PC-9 (cell line): ENCODE measurements around the gene NUP188. TPM values are rescaled to one million over a fixed set of nuclear protein-coding genes. Genes with fewer than 3 reads are reported as not detected.

ENCODE experiments used
- BruUV-seq: library from RNA; stranded (reverse); fragments of 400-500 nt; replicated peaks from 2 replicates; lab custom pipeline; 2021; lab: Mats Ljungman, UMichigan
- CTCF ChIA-PET: fragments of 300-600 bp; sonication (Branson Sonifier 250); formaldehyde crosslinking; loops from one replicate; lab custom pipeline; 2022; ENCODE audit warnings: antibody characterized with exemption; lab: Charles Lee
- POLR2A ChIA-PET: fragments of 300-600 bp; sonication (Branson Sonifier 250); formaldehyde crosslinking; loops from one replicate; lab custom pipeline; 2022; ENCODE audit warnings: antibody characterized with exemption; ENCODE audit not compliant: unreplicated experiment; lab: Charles Lee
- DNase-seq, 2 experiments: peaks; one replicate each; pipeline versions ENCODE4 v3.0.0 to v3.0.0-alpha.2; 2015 to 2022; ENCODE audit warnings: mixed read lengths in 1 of 2
- H2AFZ ChIP-seq: fragments of 200-600 bp; sonication (generic); 2 replicates; pipeline ENCODE4 v1.8.1; 2017; ENCODE audit warnings: antibody characterized with exemption
- H3F3A ChIP-seq: fragments of 200-600 bp; sonication (generic); 2 replicates; pipeline ENCODE4 v1.8.1; 2017; ENCODE audit warnings: antibody characterized with exemption, mild to moderate bottlenecking, low read depth; ENCODE audit not compliant: insufficient read depth
- H3K27ac ChIP-seq: fragments of 200-600 bp; sonication (generic); 2 replicates; pipeline ENCODE4 v1.6.1; 2016; ENCODE audit warnings: mixed run types
- H3K27me3 ChIP-seq: fragments of 200-600 bp; sonication (generic); 2 replicates; pipeline ENCODE4 v1.6.1; 2016; ENCODE audit warnings: low read depth, mixed run types; ENCODE audit not compliant: insufficient read depth
- H3K36me3 ChIP-seq: fragments of 200-600 bp; sonication (generic); 2 replicates; pipeline ENCODE4 v1.6.1; 2016; ENCODE audit warnings: low read depth, mixed run types
- H3K4me1 ChIP-seq: fragments of 200-600 bp; sonication (generic); replicated peaks from 2 replicates; pipeline ENCODE4 v1.6.1; 2016; ENCODE audit warnings: mixed run types; ENCODE audit not compliant: insufficient read depth
- H3K4me2 ChIP-seq: fragments of 200-600 bp; sonication (generic); 2 replicates; pipeline ENCODE4 v1.6.1; 2017; ENCODE audit warnings: mixed run types
- H3K4me3 ChIP-seq: fragments of 200-600 bp; sonication (generic); 2 replicates; pipeline ENCODE4 v1.6.1; 2016; ENCODE audit warnings: mixed run types
- H3K79me2 ChIP-seq: fragments of 200-600 bp; sonication (generic); 2 replicates; pipeline ENCODE4 v1.6.1; 2017; ENCODE audit warnings: low read depth, mixed run types
- H3K9me2 ChIP-seq: fragments of 200-600 bp; sonication (generic); 2 replicates; pipeline ENCODE4 v1.8.1; 2017; ENCODE audit warnings: mild to moderate bottlenecking; ENCODE audit not compliant: insufficient read depth
- H3K9me3 ChIP-seq: fragments of 200-600 bp; sonication (generic); 2 replicates; pipeline ENCODE4 v1.8.1; 2016; ENCODE audit warnings: low read depth; ENCODE audit not compliant: insufficient read depth
- H4K20me1 ChIP-seq: fragments of 200-600 bp; sonication (generic); 2 replicates; pipeline ENCODE4 v1.8.1; 2017; ENCODE audit not compliant: insufficient read depth
- EZH2 ChIP-seq: fragments of 200-600 bp; sonication (generic); IDR thresholded peaks from 2 replicates; pipeline ENCODE4 v1.8.0; 2017; ENCODE audit warnings: antibody characterized with exemption, low read depth
- intact Hi-C: fragments of 100-400 bp; cut with micrococcal nuclease; formaldehyde crosslinking; loops from one replicate; pipeline ENCODE4 v1.10.0; 2022; ENCODE audit not compliant: unreplicated experiment
- total RNA-seq: library from RNA; stranded (reverse); gene quantifications from 2 replicates; pipeline ENCODE4 v1.2.3, GENCODE V29; 2021
- TF ChIP-seq, protein P1 (sequence below): fragments of 200-600 bp; sonication (generic); conservative IDR thresholded peaks from 2 replicates; pipeline ENCODE4 v1.6.1; 2017; ENCODE audit warnings: mixed run types, antibody characterized with exemption, mild to moderate bottlenecking, moderate library complexity

NUP188 gene
- total RNA-seq, 1 experiment from 2014 or later: 90.0 TPM

GRCh38 chr9:128905964-128906363 is 41.5 kb upstream of the NUP188 start:
- POLR2A ChIA-PET: no interaction called here
- peaks cover 15% of the 10 kb centered on the region; the same call in 1 of the 2 replicates for H3K36me3 ChIP-seq

DNA sequence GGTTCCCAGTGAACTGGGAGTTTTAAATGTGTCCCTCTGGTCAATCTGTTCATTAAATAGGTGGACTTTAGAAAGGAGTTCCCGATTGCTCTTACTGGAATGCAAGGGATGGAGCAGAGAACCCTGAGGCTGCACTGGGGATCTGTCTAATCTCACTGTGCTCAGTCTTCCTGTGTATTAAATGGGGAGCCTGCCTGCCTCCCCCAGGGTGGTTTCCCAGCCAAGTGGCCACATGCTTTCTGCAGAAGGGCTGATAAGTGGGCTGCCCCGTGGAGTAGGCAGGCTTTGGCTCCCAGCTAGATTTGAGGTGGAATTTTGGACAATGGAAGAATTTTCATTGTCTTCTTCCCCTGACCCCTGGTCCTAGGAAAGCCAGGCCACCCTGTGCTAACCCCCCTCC is 40.8 kb upstream of the NUP188 start:
- TF ChIP-seq, protein P1, sequence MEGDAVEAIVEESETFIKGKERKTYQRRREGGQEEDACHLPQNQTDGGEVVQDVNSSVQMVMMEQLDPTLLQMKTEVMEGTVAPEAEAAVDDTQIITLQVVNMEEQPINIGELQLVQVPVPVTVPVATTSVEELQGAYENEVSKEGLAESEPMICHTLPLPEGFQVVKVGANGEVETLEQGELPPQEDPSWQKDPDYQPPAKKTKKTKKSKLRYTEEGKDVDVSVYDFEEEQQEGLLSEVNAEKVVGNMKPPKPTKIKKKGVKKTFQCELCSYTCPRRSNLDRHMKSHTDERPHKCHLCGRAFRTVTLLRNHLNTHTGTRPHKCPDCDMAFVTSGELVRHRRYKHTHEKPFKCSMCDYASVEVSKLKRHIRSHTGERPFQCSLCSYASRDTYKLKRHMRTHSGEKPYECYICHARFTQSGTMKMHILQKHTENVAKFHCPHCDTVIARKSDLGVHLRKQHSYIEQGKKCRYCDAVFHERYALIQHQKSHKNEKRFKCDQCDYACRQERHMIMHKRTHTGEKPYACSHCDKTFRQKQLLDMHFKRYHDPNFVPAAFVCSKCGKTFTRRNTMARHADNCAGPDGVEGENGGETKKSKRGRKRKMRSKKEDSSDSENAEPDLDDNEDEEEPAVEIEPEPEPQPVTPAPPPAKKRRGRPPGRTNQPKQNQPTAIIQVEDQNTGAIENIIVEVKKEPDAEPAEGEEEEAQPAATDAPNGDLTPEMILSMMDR: no peak
- TF ChIP-seq EZH2: no peak
- POLR2A ChIA-PET: no interaction called here
- Histone ChIP-seq H3F3A (peaks cover 58% of the 10 kb centered on the region), H4K20me1 (no peaks in the 10 kb centered on the region), H3K9me3 (no peaks in the 10 kb centered on the region), H3K79me2 (peaks cover 24% of the 10 kb centered on the region), H3K9me2 (no peaks in the 10 kb centered on the region), H3K4me2 (no peak overlapping the region), H2AFZ (no peak overlapping the region), H3K27ac (no peak overlapping the region), H3K36me3 (peaks cover 15% of the 10 kb centered on the region; the same call in 1 of the 2 replicates), H3K27me3 (no peaks in the 10 kb centered on the region), H3K4me1 (peaks cover 50% of the 10 kb centered on the region), H3K4me3 (no peak overlapping the region)
- CTCF ChIA-PET: interaction anchor here (0.7 kb wide), 1 partner anchor 29 kb away, joined by 5 read pairs; no protein-coding TSS in a partner anchor
- no peak for DNase-seq
- BruUV-seq: no TSS peak
- intact Hi-C loops: no loop called here

More at GRCh38 chr9:128905964-128906363, 41.5 kb upstream of the NUP188 start:
- Histone ChIP-seq H3K4me1 (peaks cover 50% of the 10 kb centered on the region), H3K27ac (no peak overlapping the region), H3K9me2 (no peaks in the 10 kb centered on the region), H3K27me3 (no peaks in the 10 kb centered on the region), H4K20me1 (no peaks in the 10 kb centered on the region), H3K4me2 (no peak overlapping the region), H3K4me3 (no peak overlapping the region), H3F3A (peaks cover 55% of the 10 kb centered on the region), H3K9me3 (no peaks in the 10 kb centered on the region), H3K79me2 (peaks cover 25% of the 10 kb centered on the region), H2AFZ (no peak overlapping the region)
- DNase-seq: no peak
- CTCF ChIA-PET: interaction anchor here (0.7 kb wide), 1 partner anchor 28 kb away, joined by 5 read pairs; no protein-coding TSS in a partner anchor
- no TSS peak for BruUV-seq
- TF ChIP-seq EZH2: no peak
- TF ChIP-seq, protein P1: no peak
- intact Hi-C loops: no loop called here

GRCh38 chr9:128908372-128908771 is 39.1 kb upstream of the NUP188 start:
- peaks cover 15% of the 10 kb centered on the region; the same call in 1 of the 2 replicates for H3K36me3 ChIP-seq
- intact Hi-C loops: no loop called here
- POLR2A ChIA-PET: no interaction called here
- no peak overlapping the region for H2AFZ ChIP-seq
- H3K4me2 ChIP-seq: no peak overlapping the region
- no peaks in the 10 kb centered on the region for H4K20me1 ChIP-seq
- TF ChIP-seq, protein P1: no peak
- TF ChIP-seq EZH2: no peak
- no peaks in the 10 kb centered on the region for H3K27me3 ChIP-seq
- H3K9me3 ChIP-seq: no peaks in the 10 kb centered on the region
- no peak for DNase-seq
- peaks cover 54% of the 10 kb centered on the region for H3F3A ChIP-seq
- BruUV-seq: no TSS peak
- H3K79me2 ChIP-seq: peaks cover 33% of the 10 kb centered on the region
- peaks cover 48% of the 10 kb centered on the region for H3K4me1 ChIP-seq
- no peak overlapping the region for H3K27ac ChIP-seq
- H3K4me3 ChIP-seq: no peak overlapping the region
- CTCF ChIA-PET: interaction anchor here (0.8 kb wide), 1 partner anchor 120 kb away, joined by 7 read pairs; the partner anchor contains the start of gene SH3GLB2
- no peaks in the 10 kb centered on the region for H3K9me2 ChIP-seq
